Osteoblast (primary cell): Measurements from ENCODE around the gene SLC6A6. TPM values are rescaled to one million over a fixed set of nuclear protein-coding genes. Genes with fewer than 3 reads are reported as not detected.

ENCODE experiments used
- DNase-seq: peaks from one replicate; pipeline ENCODE4 v3.0.0; 2011; ENCODE audit warnings: low spot score, mixed read lengths; ENCODE audit not compliant: insufficient read length; ENCODE audit errors: missing footprints
- H2AFZ ChIP-seq: 2 replicates; pipeline ENCODE4 v1.6.0; 2011; ENCODE audit warnings: mild to moderate bottlenecking, low read length
- H3K27ac ChIP-seq: 2 replicates; pipeline ENCODE4 v1.5.1; 2011; ENCODE audit warnings: mild to moderate bottlenecking, low read depth, low read length, moderate library complexity
- H3K27me3 ChIP-seq: 2 replicates; pipeline ENCODE4 v1.6.0; 2012; ENCODE audit warnings: mild to moderate bottlenecking, control low read depth, inconsistent platforms, low read length, moderate library complexity; ENCODE audit not compliant: insufficient read depth
- H3K36me3 ChIP-seq: 2 replicates; pipeline ENCODE4 v1.5.1; 2011; ENCODE audit warnings: mild to moderate bottlenecking, low read length, control low read depth, moderate library complexity; ENCODE audit not compliant: insufficient read depth
- H3K4me1 ChIP-seq: 2 replicates; pipeline ENCODE4 v1.5.1; 2011; ENCODE audit warnings: mild to moderate bottlenecking, low read length, control low read depth, moderate library complexity; ENCODE audit not compliant: insufficient read depth
- H3K4me2 ChIP-seq: 2 replicates; pipeline ENCODE4 v1.6.0; 2011; ENCODE audit warnings: mild to moderate bottlenecking, low read length; ENCODE audit not compliant: insufficient read depth
- H3K4me3 ChIP-seq: fragments of 200-600 bp; sonication (generic); 3 replicates; pipeline ENCODE4 v1.5.1; 2012; ENCODE audit warnings: mild to moderate bottlenecking, low read length, inconsistent platforms; ENCODE audit not compliant: insufficient read depth
- H3K79me2 ChIP-seq: 2 replicates; pipeline ENCODE4 v1.6.0; 2012; ENCODE audit warnings: mild to moderate bottlenecking, low read length, control low read depth, inconsistent platforms; ENCODE audit not compliant: insufficient read depth
- H3K9me3 ChIP-seq: 2 replicates; pipeline ENCODE4 v1.5.1; 2011; ENCODE audit warnings: low read depth, low read length, control low read depth
- H4K20me1 ChIP-seq: 2 replicates; pipeline ENCODE4 v1.6.0; 2012; ENCODE audit warnings: mild to moderate bottlenecking, low read length, control low read depth; ENCODE audit not compliant: insufficient read depth
- CTCF ChIP-seq: IDR thresholded peaks from 2 replicates; pipeline ENCODE4 v1.5.1; 2011; ENCODE audit warnings: mild to moderate bottlenecking, low read depth, low read length, moderate library complexity; ENCODE audit errors: extremely low read depth
- total RNA-seq: library from RNA; depleted of rRNA; stranded (reverse); fragments of >200 nt; gene quantifications from 2 replicates; pipeline ENCODE4 v1.2.3, GENCODE V29; 2012

Gene SLC6A6
- total RNA-seq, 1 donor = 86.5 TPM

- H4K20me1 ChIP-seq = peaks cover 18% of the 10 kb centered on the region
- no peak overlapping the region for H3K4me2 ChIP-seq
- DNase-seq = no peak
- H3K27ac ChIP-seq = no peak overlapping the region
- H3K9me3 ChIP-seq = no peaks in the 10 kb centered on the region
- no peak overlapping the region for H3K4me3 ChIP-seq
- no peak overlapping the region for H2AFZ ChIP-seq
- no peaks in the 10 kb centered on the region for H3K79me2 ChIP-seq
- no peak for TF ChIP-seq CTCF
- peaks cover 20% of the 10 kb centered on the region for H3K4me1 ChIP-seq
- peaks cover 81% of the 10 kb centered on the region for H3K36me3 ChIP-seq
- no peaks in the 10 kb centered on the region for H3K27me3 ChIP-seq
These were observed 48.1 kb downstream of the SLC6A6 start for GRCh38 chr3:14450506-14450905.

DNA sequence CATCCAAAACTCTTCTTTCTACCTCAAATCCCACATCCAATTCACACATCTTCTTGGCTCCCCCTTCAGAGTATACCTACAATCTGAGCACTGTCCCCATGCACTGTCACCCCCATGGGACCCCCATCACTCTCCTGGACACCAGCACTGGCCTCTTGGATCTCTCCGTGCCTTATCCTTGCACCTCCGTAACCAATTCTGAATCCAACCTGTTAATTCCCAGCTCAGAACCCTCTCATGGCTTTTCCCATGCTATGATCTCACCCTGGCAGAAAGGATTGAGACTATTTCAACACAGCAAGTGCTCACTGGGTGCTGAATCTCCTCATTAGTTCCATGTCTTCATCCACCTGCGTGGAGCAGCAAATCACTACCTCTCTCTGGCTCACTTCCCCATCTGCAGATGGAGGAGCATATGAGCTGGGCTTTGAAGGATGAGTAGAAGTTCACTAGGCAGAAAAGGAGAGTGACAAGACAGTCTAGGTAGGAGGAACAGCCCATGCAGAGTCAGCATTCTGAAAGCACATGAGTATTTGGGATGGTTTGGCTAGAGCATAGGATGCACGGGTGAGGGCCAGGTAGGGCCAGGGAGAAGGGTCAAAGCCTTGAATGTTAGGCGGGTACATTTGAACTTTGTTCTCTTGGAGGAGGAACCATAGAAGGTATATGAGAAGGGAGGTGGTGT is 48.7 kb downstream of the SLC6A6 start:
- H3K9me3 ChIP-seq = no peaks in the 10 kb centered on the region
- H4K20me1 ChIP-seq = peaks cover 13% of the 10 kb centered on the region
- peaks cover 20% of the 10 kb centered on the region for H3K4me1 ChIP-seq
- no peak overlapping the region for H2AFZ ChIP-seq
- H3K36me3 ChIP-seq = peaks cover 78% of the 10 kb centered on the region
- H3K27ac ChIP-seq = no peak overlapping the region
- H3K4me2 ChIP-seq = no peak overlapping the region
- H3K27me3 ChIP-seq = no peaks in the 10 kb centered on the region
- TF ChIP-seq CTCF = no peak
- no peak for DNase-seq
- no peaks in the 10 kb centered on the region for H3K79me2 ChIP-seq
- H3K4me3 ChIP-seq = no peak overlapping the region

GRCh38 chr3:14451844-14452739 is 49.7 kb downstream of the SLC6A6 start:
- Histone ChIP-seq H3K27me3 (no peaks in the 10 kb centered on the region), H3K36me3 (peaks cover 77% of the 10 kb centered on the region), H3K4me3 (peak overlapping the region; percentile 42), H3K79me2 (no peaks in the 10 kb centered on the region), H3K27ac (peak overlapping the region; percentile 89), H3K9me3 (no peaks in the 10 kb centered on the region), H3K4me2 (peak overlapping the region; percentile 61), H4K20me1 (peaks cover 13% of the 10 kb centered on the region), H3K4me1 (peaks cover 20% of the 10 kb centered on the region), H2AFZ (no peak overlapping the region)
- TF ChIP-seq CTCF = no peak
- DNase-seq = peak; percentile 96
